T1000 (cell line): Measurements from ENCODE around the gene OSTN.
"Not testable (repeated sequence)": the region's sequence is repeated elsewhere in the genome, so short reads cannot be mapped to it uniquely, and the experiment has no call there.

Experiments
- DNase-seq: peaks from one replicate; lab custom pipeline; 2025; ENCODE audit warnings: mixed read lengths; lab: John Stamatoyannopoulos, UW

OSTN gene, protein sequence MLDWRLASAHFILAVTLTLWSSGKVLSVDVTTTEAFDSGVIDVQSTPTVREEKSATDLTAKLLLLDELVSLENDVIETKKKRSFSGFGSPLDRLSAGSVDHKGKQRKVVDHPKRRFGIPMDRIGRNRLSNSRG

DNA sequence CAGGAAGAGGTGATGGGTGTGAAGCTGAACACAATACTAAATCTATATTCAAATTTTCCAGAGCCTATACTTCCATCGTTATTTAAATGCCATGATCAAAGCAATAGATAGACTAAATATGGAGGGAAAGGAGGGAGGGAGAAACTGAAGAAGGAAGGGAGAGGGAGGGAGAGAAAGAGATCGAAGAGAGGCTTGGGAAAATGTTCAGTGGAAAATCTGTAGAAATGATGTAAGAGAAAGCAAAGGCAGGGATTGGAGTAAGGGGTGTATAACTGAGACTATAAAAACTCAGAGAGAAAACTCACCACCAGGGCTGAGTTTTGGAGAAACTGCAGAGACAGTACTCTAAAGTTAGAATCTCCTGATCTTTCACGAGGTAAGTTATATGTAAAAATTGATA, at the start of gene OSTN:
OSTN (plus strand) TSS at position 310 of the 400 bp plus-strand sequence. CDS start 13,292 bp downstream, outside the sequence.
- DNase-seq, result no peak

DNA sequence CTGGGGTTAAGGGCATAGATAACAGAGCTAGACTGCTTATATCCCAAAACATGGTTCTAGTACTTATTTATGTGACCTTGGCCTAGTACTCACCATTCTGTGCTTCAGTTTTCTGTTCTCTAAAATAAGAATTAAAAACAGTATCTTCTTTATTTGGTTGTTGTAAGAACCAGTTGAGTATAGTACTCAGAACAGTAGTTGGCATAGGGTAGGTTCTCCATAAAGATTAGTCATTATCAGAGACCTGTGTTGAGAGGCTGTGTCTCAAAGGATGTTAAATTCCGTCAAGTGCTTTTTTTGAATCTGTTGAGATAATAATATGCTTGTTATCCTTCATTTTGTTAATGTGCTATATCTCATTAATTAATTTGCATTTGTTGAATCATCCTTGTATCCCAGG, 47.4 kb upstream of the OSTN start:
- no peak for DNase-seq

DNA sequence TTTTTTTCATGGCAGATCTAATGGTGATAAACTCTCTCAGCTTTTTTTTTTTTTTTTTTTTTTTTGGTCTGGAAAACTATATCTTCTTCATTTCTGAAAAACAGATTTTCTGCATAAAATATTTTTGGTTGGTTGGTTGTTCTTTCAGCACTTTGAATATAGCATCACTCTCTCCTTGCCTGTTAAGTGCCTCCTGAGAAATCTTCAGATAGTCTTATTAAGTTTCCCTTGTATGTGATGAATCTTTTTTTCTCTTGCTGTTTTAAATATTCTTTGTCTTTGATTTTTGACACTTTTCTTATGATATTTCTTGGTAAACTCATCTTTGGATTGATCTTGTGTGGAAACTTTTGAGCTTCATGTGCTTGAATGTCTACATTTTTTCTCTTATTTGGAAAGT, 44.2 kb upstream of the OSTN start:
- no peak for DNase-seq

DNA sequence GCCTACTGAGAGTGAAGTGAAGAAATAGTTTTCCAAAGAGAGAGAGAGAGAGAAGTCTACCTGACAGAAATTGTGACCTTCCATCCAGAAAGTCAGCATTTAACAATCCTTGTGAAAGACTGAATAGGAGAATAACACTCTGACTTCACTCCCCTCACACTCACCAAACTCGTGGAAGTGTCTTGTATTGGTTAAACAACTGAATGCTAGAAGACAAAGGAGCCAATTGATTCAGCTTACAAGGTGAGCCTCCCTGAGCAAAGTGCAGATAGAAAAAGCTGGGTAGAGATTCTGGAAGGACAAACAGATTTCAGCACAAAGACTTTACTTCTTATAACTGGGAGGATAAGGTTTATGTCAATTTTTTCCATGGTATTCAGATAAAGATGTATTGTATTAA, 40.8 kb upstream of the OSTN start:
- no peak for DNase-seq

DNA sequence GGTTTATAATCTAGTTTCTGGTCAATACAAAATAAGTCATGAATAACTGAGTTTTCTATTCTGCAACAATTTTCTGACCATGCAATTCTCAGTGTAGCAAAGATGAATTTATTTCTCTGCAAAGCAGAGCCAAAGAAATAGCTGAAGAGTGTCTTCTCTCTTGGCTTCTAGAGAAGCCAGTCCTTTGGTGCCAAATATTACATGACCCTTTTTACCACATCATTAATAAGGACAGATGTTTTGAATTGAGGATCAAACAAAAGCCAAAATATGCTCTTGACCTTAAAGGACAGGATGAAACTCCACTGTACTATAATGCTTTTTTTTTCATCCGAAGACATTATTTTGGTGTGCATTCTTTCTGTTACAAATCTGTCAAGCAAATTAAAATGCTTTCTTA, 40.2 kb upstream of the OSTN start:
- DNase-seq, result no peak

DNA sequence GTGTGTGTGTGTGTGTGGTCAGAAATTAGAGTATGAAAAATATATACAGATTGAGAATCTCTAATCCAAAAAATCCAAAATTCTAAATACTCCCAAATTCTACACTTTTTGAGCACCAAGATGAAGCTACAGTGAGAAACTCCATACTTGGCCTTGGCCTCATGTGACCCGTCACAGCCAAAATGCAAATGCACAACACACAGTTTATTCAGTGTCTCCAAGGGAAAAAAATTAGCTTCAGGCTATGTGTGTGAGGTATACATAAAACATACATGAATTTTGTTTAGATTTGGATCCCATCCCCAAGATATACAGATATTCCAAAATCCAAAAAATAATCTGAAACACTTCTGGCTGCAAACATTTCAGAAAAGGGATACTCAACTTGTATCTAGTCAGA, 33.2 kb upstream of the OSTN start:
- no peak for DNase-seq

DNA sequence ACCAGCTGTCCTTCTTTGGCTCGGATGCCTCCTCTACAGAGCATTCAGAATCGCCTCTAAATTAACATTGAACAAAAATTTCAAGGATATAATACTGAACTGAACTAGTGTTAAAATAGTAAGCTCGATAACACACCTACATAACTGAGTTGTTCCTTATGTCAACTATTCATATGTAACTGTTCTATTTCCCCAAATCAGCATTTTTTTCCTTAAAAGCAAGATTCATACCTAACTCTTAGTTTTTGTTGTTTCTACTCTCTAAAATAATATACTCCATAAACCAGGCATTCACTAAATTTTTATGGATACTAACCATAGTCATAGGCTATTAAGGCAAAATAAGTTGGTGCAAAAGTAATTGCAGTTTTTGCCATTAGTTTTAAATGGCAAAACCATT, 32.7 kb upstream of the OSTN start:
- no peak for DNase-seq

DNA sequence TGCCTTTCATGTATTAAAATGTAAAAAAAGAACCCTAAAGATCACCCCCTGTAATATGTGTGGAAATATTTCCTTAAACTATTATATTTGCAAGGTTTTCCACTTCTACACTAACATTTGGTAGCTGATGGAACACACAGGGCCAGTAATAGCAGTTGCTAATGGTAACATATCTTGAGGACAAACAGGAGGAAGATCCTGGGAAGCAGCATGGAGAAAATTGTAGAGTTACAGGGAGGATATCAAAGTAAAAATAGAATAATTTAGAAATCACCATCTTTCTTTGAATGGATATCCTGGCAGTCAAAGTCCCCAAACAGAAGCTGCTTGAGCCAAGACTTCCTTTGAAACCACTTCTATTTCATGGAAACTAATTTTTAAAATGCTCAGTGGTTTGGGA, 29.5 kb upstream of the OSTN start:
- DNase-seq, result no peak

DNA sequence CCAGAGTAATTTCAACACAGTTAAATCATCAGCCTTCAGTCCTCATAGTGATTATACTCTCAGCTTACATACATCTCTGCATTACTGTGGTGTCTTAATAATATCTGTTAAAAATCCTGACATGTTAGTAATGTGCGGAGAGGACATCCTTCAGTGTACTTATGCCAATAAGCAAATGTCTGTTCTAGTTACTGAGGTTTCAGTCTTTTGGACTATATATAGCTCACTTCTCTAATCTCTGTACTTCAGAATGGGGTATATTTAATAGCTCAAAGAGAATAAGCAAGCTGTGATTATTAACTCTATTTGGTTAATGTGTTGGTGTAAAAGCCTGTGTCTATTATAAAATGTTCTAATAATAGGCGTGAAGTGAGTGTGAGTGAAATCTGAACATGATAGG, 28.9 kb upstream of the OSTN start:
- no peak for DNase-seq

DNA sequence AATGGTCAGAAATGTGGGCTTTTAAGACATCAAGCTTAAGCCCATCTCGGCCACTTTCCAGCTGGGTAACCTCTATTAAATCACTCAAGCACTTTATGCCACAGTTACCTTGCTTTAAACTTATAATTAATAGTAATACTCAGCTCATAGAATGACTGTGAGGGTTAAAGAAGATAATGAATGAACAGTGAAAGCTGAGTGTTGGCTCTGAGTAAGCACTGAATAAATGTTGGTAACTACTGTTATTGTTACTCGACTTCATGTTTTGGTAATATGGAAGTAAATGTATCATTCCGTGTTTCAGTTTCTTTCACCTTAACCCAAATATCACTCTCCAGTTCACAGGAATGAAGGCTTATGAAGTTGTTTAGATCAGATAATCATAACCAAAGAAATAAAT, 23.9 kb upstream of the OSTN start:
- no peak for DNase-seq

DNA sequence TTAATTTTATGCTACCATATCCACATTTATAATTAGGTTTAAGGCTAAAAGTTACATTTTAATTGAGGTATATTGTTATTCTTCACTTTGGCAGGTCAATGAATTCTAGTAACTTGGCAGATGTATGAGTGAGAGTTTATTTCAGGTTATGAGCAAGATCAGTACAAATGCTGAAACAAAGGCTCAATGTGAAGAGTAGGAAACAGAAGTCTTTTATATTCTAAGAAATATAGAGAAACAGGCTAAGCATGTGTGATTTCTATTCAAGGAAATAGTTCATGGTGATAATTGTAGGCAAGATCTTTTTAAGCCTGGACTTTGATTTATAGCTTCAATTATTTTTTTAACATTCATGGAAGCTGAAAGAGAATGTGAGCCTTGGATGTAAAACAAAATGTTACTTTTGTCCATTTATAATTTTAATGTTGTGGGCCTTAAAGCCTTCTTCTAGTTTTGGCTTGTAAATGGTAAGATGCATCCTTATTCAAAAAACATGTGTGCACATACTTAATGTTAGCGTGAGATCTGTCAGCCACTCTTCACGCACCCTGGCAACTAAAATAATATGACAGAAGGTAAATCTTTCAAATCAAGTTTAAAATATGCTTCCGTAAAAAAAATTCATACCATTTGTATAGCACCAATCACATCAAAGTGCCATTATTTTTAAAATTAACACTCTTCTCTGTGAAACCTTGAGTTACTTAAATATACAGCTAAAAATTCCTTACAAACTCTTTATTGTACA, 22.8 kb upstream of the OSTN start:
- no peak for DNase-seq

DNA sequence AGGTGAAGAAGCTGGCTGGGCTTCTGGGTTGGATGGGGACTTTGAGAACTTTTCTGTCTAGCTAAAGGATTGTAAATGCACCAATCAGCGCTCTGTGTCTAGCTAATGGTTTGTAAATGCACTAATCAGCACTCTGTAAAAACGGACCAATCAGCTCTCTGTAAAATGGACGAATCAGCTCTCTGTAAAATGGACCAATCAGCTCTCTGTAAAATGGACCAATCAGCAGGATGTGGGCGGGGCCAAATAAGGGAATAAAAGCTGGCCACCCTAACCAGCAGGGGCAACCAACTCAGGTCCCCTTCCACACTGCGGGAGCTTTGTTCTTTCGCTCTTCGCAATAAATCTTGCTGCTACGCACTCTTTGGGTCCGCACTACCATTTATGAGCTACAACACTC, 13.7 kb upstream of the OSTN start:
- DNase-seq, result not testable (repeated sequence)

DNA sequence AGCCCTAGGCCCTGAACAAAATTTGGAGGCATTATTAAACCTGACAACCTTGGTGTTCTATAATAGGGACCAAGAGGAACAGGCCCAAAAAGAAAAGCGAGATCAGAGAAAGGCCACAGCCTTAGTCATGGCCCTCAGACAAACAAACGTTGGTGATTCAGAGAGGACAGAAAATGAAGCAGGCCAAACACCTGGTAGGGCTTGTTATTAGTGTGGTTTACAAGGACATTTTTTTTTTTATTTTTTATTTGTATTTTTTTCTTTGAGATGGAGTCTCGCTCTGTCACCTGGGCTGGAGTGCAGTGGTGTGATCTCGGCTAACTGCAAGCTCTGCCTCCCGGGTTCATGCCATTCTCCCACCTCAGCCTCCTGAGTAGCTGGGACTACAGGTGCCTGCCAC, 10.8 kb upstream of the OSTN start:
- DNase-seq, result not testable (repeated sequence)

DNA sequence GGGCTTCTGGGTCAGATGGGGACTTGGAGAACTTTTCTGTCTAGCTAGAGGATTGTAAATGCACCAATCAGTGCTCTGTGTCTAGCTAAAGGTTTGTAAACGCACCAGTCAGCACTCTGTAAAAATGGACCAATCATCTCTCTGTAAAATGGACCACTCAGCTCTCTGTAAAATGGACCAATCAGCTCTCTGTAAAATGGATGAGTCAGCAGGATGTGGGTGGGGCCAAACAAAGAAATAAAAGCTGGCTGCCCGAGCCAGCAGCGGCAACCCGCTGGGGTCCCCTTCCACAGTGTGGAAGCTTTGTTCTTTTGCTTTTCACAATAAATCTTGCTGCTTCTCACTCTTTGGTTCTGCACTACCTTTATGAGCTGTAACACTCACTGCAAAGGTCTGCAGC, 6.8 kb upstream of the OSTN start:
- DNase-seq, result not testable (repeated sequence)

DNA sequence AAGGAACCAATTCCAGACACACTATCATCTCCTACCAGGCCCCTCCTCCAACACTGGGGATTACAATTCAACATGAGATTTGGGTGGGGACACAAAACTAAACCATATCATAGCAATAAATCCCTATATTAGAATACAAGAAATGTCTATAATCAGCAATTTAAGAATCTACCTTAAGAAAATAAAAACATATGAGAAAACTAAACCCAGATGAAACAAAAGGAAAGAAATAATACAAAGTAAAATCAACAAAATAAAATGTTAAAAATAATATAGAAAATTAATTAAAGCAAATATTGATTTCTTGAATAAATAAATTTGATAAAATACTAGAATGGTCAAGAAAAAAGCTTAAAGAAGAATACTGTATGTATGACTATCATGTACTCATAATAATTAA, 6.1 kb upstream of the OSTN start:
- DNase-seq, result no peak

DNA sequence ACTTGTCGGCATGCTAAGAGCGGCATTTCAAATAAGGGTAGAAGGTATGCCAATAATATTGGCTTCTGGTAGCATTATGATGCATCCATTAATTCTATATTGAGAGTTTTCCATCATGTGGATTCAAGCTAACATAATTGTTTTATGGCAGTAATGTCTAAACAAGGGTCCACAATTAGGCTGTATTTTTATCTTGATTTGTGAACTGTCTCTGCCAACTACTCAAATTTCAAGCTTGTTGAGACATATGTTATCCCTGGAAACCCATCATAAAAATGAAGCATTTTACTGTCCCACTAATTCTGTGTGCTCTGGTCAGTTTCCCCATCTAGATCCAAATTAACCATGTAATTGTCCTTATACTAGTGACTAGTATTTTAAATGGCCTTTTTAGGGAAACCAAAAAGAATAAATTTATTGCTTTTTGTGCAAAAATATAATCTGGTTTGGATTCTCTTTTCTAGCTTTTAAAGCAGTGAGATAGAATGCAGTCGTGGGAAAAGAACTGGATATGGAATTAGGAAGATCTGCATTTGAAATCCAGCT, 1.2 kb upstream of the OSTN start:
- DNase-seq, result no peak

DNA sequence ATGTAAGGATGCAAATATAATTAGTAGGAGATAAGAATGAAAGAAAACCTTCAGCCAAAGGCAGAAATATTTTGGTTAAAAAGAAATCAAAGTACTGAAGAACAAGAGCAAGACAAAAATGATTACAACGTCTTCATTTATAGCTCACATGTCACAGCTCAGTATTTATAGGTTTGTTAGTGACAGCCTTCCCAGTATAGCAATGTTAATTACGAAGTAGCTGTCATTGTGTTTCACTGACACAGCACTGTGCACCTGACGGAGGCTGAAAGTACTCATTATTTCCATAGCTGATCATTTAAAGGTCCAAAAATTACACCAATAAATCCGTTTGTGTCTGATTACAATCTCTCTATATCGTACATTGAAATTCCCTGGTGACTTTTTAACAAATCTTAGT, 561 bp upstream of the OSTN start:
- DNase-seq, result no peak

DNA sequence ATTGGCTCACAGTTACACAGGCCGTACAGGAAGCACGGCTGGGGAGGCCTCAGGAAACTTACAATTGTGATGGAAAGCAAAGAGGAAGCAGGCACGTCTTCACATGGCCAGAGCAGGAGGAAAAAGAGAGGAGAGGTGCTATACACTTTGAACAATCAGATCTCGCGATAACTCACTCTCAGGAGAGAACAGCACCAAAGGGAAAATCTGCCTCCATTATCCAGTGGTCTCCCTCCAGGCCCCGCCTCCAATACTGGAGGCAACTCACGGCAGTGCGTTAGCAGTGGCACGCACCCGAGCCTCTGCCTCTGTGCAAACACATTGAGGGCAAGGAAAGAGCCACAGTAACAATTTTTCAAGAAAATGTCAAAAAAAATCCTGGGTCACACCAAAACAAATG, 11.0 kb downstream of the OSTN start:
- no peak for DNase-seq

DNA sequence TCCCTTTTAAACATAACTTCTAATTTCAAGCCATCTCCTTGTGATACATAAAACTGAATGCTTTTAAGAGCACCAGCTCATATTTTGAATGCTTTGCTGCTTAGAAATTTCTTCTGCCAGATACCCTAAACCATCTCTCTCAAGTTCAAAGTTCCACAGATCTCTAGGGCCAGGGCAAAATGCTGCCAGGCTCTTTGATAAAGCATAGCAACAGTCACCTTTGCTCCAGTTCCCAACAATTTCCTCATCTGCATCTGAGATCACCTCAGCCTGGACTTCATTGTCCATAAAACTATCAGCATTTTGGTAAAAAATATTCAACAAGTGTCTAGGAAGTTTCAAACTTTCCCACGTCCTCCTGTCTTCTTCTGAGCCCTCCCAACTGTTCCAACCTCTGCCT, 17.5 kb downstream of the OSTN start:
- DNase-seq, result no peak

DNA sequence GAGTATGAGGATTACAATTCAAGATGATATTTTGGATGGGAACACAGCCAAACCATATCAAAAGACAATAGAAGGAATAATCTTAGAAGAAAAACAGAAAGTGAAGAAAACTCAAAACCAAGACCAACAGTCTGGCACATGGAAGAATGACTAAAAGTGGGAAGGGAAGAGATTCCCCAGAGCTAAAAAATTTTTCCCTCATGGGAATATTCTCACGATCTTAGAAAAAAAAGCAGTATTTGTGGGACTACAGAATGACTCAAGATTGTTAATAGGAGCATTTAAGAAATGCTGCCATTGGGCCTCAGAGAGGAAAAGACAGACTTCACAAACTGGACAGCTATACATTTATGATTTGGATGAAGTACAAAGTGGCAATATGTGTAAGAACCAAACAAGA, 18.3 kb downstream of the OSTN start:
- DNase-seq, result no peak

DNA sequence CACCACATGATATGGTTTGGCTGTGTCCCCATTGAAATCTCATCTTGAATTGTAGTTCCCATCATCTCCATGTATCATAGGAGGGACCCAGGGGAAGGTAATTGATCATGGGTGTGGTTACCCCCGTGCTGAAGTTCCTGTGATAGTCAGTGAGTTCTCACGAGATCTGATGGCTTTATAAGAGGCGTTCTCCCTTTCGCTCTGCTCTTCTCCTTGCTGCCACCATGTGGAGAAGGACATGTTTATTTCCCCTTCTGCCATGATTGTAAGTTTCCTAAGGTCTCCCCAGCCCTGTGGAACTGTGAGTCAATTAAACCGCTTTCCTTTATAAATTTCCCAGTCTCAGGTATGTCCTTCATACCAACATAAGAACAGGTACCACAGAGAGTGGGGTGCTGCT, 21.9 kb downstream of the OSTN start:
- no peak for DNase-seq

DNA sequence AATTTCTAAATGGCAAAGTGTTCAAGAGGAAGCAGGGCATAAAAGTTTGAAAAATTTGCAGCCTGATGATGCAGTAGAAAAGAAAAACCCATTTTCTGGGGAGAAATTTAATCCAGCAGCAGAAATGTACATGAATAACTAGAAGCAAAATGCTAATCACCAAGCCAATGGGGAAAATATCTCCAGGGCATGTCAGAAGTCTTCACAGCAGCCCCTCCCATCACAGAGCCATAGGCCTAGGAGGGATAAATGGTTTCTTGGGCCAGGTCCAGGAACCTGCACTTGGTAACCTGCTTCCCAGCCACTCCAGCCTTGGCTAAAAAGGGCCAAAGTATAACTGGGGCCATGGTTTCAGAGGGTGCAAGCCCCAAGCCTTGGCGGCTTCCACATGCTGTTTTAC, 22.6 kb downstream of the OSTN start:
- no peak for DNase-seq

DNA sequence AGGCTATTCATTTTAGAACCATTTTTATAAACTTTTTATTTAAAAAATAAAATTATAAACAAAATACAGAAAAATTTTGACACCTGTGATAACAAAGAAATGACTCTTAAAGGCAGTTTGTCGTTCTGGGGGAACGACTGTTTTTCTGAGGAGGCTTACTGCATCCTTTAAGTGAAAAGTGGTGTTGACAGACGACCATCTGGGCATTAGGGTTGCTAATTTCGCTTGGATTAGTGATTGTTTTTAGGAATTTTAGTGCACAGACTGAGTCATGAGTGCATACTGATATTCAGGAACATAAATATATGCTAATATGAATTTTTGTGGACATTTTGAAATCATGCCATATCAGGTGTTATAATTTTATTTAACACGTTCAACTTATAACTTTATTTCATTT, 28.5 kb downstream of the OSTN start:
- DNase-seq, result no peak

DNA sequence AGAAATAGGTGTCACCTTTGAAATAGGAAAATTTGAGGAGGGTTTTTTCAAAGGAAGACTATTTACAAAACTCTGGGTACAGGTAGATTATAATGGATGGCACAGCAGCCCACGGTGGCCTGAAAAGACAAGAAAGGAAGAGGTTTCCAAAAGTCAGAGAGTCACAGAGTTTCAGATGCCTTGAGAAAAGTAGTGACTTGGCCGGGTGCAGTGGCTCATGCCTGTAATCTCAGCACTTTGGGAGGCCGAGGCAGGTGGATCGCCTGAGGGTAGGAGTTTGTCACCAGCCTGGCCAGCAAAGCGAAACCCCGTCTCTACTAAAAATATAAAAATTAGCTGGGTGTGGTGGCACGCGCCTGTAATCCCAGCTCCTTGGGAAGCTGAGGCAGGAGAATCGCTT, 35.2 kb downstream of the OSTN start:
- no peak for DNase-seq
